Measurements from ENCODE around the gene TEX2.

GRCh38 chr17:64275016-64275415, 12.0 kb upstream of the TEX2 start:
- no peak for TF ChIP-seq CTCF (conservative IDR thresholded peaks at IDR 0.05; ENCODE audit: low read depth in 2 of 2)
- no peak for TF ChIP-seq POLR2AphosphoS5 (IDR thresholded peaks at IDR 0.05; ENCODE audit: low read depth)
- no peak for TF ChIP-seq EZH2 (IDR thresholded peaks at IDR 0.05; ENCODE audit: low read depth, unreplicated experiment)
- TF ChIP-seq CREB1 (CRISPR knock-in tag; IDR thresholded peaks at IDR 0.05; ENCODE audit: low read depth) = no peak
- no peak for TF ChIP-seq REST (IDR thresholded peaks at IDR 0.05; ENCODE audit: unreplicated experiment)
- no peak for TF ChIP-seq ETS1 (IDR thresholded peaks at IDR 0.05)
- TF ChIP-seq EZH2phosphoT487 (IDR thresholded peaks at IDR 0.05; ENCODE audit: unreplicated experiment) = no peak
- TF ChIP-seq STAT1 (IDR thresholded peaks at IDR 0.05; ENCODE audit: unreplicated experiment) = no peak
- TF ChIP-seq ZNF114 (CRISPR knock-in tag; IDR thresholded peaks at IDR 0.05) = no peak
- TF ChIP-seq NANOG (IDR thresholded peaks at IDR 0.05; ENCODE audit: borderline replicate concordance) = no peak
- no peak for TF ChIP-seq JUNB (IDR thresholded peaks at IDR 0.05; ENCODE audit: unreplicated experiment)
